DND-41 (cell line): ENCODE data around the gene RALGPS2.

Experiments
- ATAC-seq: fragments of 200-7000 bp; cut with Tn5 transposase; 3 replicates; pipeline ENCODE4 v1.9.1; 2021; ENCODE audit warnings: low read depth; ENCODE audit not compliant: insufficient read depth
- DNase-seq: peaks from one replicate; pipeline ENCODE4 v3.0.0-alpha.2; 2020
- H2AFZ ChIP-seq: 2 replicates; pipeline ENCODE4 v1.6.0; 2012; ENCODE audit warnings: low read depth, low read length
- H3K27ac ChIP-seq: 2 replicates; pipeline ENCODE4 v1.5.1; 2012; ENCODE audit warnings: low read length, inconsistent platforms
- H3K27me3 ChIP-seq: fragments of 200-600 bp; sonication (generic); 2 replicates; pipeline ENCODE4 v1.6.0; 2012; ENCODE audit warnings: low read length, mild to moderate bottlenecking, inconsistent platforms; ENCODE audit not compliant: insufficient read depth, poor library complexity
- H3K36me3 ChIP-seq: 2 replicates; pipeline ENCODE4 v1.5.1; 2012; ENCODE audit warnings: low read length, inconsistent platforms; ENCODE audit not compliant: insufficient read depth
- H3K4me1 ChIP-seq: 2 replicates; pipeline ENCODE4 v1.5.1; 2012; ENCODE audit warnings: mild to moderate bottlenecking, low read length; ENCODE audit not compliant: insufficient read depth
- H3K4me2 ChIP-seq: 2 replicates; pipeline ENCODE4 v1.6.0; 2012; ENCODE audit warnings: mild to moderate bottlenecking, moderate library complexity, low read length, inconsistent platforms; ENCODE audit not compliant: insufficient read depth
- H3K4me3 ChIP-seq, 2 experiments: fragments of 200-600 bp in 1 of 2; shearing (Covaris generic) in 1 of 2; 2 replicates each; pipeline ENCODE4 v1.5.1; 2012 to 2016; ENCODE audit warnings: inconsistent platforms in 2 of 2, low read length in 2 of 2, mild to moderate bottlenecking in 2 of 2, low read depth in 1 of 2, moderate library complexity in 1 of 2
- H3K79me2 ChIP-seq: 2 replicates; pipeline ENCODE4 v1.6.0; 2012; ENCODE audit warnings: low read length, inconsistent platforms; ENCODE audit not compliant: insufficient read depth
- H3K9ac ChIP-seq: 2 replicates; pipeline ENCODE4 v1.6.0; 2012; ENCODE audit warnings: low read depth, mild to moderate bottlenecking, inconsistent platforms, low read length, moderate library complexity
- H3K9me3 ChIP-seq: 2 replicates; pipeline ENCODE4 v1.5.1; 2012; ENCODE audit warnings: low read length, moderate library complexity, mild to moderate bottlenecking, inconsistent platforms; ENCODE audit not compliant: insufficient read depth, severe bottlenecking
- H4K20me1 ChIP-seq: 2 replicates; pipeline ENCODE4 v1.6.0; 2012; ENCODE audit warnings: low read length; ENCODE audit not compliant: insufficient read depth
- CTCF ChIP-seq: IDR thresholded peaks from 2 replicates; pipeline ENCODE4 v1.5.1; 2012; ENCODE audit warnings: borderline replicate concordance, low read length, moderate library complexity, mild to moderate bottlenecking; ENCODE audit not compliant: poor library complexity, severe bottlenecking; ENCODE audit errors: extremely low read depth
- EZH2 ChIP-seq: IDR thresholded peaks from 3 replicates; pipeline ENCODE4 v1.6.1; 2012; ENCODE audit warnings: borderline replicate concordance, low read depth, mild to moderate bottlenecking, moderate library complexity, low read length, inconsistent platforms; ENCODE audit not compliant: severe bottlenecking

RALGPS2 gene

GRCh38 chr1:178919581-178919980 is 194.5 kb downstream of the RALGPS2 start:
- peaks cover 10% of the 10 kb centered on the region for H3K36me3 ChIP-seq
- no peak overlapping the region for H3K27ac ChIP-seq
- DNase-seq = no peak
- H3K4me2 ChIP-seq = no peak overlapping the region
- ATAC-seq = no peak
- H3K79me2 ChIP-seq = no peaks in the 10 kb centered on the region
- H2AFZ ChIP-seq = no peak overlapping the region
- no peaks in the 10 kb centered on the region for H3K4me1 ChIP-seq
- H3K4me3 ChIP-seq = no peak overlapping the region
- H4K20me1 ChIP-seq = no peaks in the 10 kb centered on the region
- no peaks in the 10 kb centered on the region for H3K27me3 ChIP-seq
- no peak for TF ChIP-seq CTCF
- no peak for TF ChIP-seq EZH2
- H3K9me3 ChIP-seq = no peaks in the 10 kb centered on the region
- H3K9ac ChIP-seq = no peak overlapping the region

GRCh38 chr1:178921499-178921898 is 196.5 kb downstream of the RALGPS2 start:
- H3K9me3 ChIP-seq = no peaks in the 10 kb centered on the region
- H4K20me1 ChIP-seq = no peaks in the 10 kb centered on the region
- no peak for ATAC-seq
- no peak overlapping the region for H3K4me3 ChIP-seq
- H3K4me2 ChIP-seq = no peak overlapping the region
- TF ChIP-seq CTCF (no peak), EZH2 (no peak)
- H3K36me3 ChIP-seq = peaks cover 7% of the 10 kb centered on the region
- no peaks in the 10 kb centered on the region for H3K27me3 ChIP-seq
- no peaks in the 10 kb centered on the region for H3K4me1 ChIP-seq
- H3K27ac ChIP-seq = no peak overlapping the region
- DNase-seq = no peak
- H3K79me2 ChIP-seq = no peaks in the 10 kb centered on the region
- H3K9ac ChIP-seq = no peak overlapping the region
- no peak overlapping the region for H2AFZ ChIP-seq

- no peaks in the 10 kb centered on the region for H3K79me2 ChIP-seq
- H3K9me3 ChIP-seq = no peaks in the 10 kb centered on the region
- TF ChIP-seq CTCF = no peak
- TF ChIP-seq EZH2 = no peak
- H3K4me3 ChIP-seq = no peak overlapping the region
- DNase-seq = no peak
- H4K20me1 ChIP-seq = no peaks in the 10 kb centered on the region
- no peak for ATAC-seq
- no peaks in the 10 kb centered on the region for H3K4me1 ChIP-seq
- no peaks in the 10 kb centered on the region for H3K27me3 ChIP-seq
- H3K4me2 ChIP-seq = no peak overlapping the region
- no peaks in the 10 kb centered on the region; the same call in 1 of the 2 replicates for H3K36me3 ChIP-seq
- H3K9ac ChIP-seq = no peak overlapping the region
- H3K27ac ChIP-seq = no peak overlapping the region
- no peak overlapping the region for H2AFZ ChIP-seq
These were observed 198.5 kb downstream of the RALGPS2 start for GRCh38 chr1:178923512-178923911.

GRCh38 chr1:178926046-178926445 is 201.0 kb downstream of the RALGPS2 start:
- Histone ChIP-seq H3K36me3 (no peaks in the 10 kb centered on the region; the same call in 1 of the 2 replicates), H3K4me1 (no peaks in the 10 kb centered on the region), H3K27ac (no peak overlapping the region), H3K4me3 (no peak overlapping the region), H4K20me1 (no peaks in the 10 kb centered on the region), H3K4me2 (no peak overlapping the region), H3K27me3 (no peaks in the 10 kb centered on the region), H3K9me3 (no peaks in the 10 kb centered on the region), H3K79me2 (no peaks in the 10 kb centered on the region), H2AFZ (no peak overlapping the region), H3K9ac (no peak overlapping the region)
- ATAC-seq = no peak
- DNase-seq = no peak
- no peak for TF ChIP-seq EZH2
- no peak for TF ChIP-seq CTCF
